Mesodermal cell (in vitro differentiated cells): ENCODE data around the gene IQSEC2.

Experiments used
- H3K27ac ChIP-seq: 2 replicates; pipeline ENCODE4 v1.7.0; 2013; ENCODE audit warnings: mild to moderate bottlenecking, low read depth, low read length, moderate library complexity; ENCODE audit not compliant: severe bottlenecking
- H3K36me3 ChIP-seq: 2 replicates; pipeline ENCODE4 v1.7.1; 2013; ENCODE audit warnings: mild to moderate bottlenecking, low read length, moderate library complexity; ENCODE audit not compliant: control insufficient read depth, insufficient read depth
- H3K4me1 ChIP-seq: one replicate; pipeline ENCODE4 v1.7.1; 2013; ENCODE audit warnings: mild to moderate bottlenecking, low read length; ENCODE audit not compliant: insufficient read depth, control insufficient read depth, poor library complexity, severe bottlenecking
- H3K4me3 ChIP-seq: 2 replicates; pipeline ENCODE4 v1.7.0; 2013; ENCODE audit warnings: low read length, control low read depth, mild to moderate bottlenecking; ENCODE audit not compliant: insufficient read depth, poor library complexity, severe bottlenecking; ENCODE audit errors: extremely low read depth
- H3K9me3 ChIP-seq: 2 replicates; pipeline ENCODE4 v1.7.1; 2013; ENCODE audit warnings: mild to moderate bottlenecking, low read length, moderate library complexity; ENCODE audit not compliant: control insufficient read depth
- WGBS, 2 experiments: methylation state at CpG; one replicate each; pipeline ENCODE4 v1.1.5; 2013; ENCODE audit warnings: missing lambda C conversion rate in 2 of 2; ENCODE audit not compliant: insufficient coverage in 2 of 2; 5-methylcytosine and 5-hydroxymethylcytosine counted together

The IQSEC2 gene

GRCh38 chrX:53303195-53303594 is 21.8 kb upstream of the IQSEC2 start:
- no peaks in the 10 kb centered on the region for H3K4me1 ChIP-seq
- no peaks in the 10 kb centered on the region for H3K9me3 ChIP-seq
- no peak overlapping the region for H3K4me3 ChIP-seq
- H3K27ac ChIP-seq: no peak overlapping the region
- H3K36me3 ChIP-seq: no peaks in the 10 kb centered on the region
- WGBS, 2 experiments: 100% methylated on average over 1 of the region's 5 CpGs; no CpG with 5 or more reads in 1 of the 2 experiments

- no peak overlapping the region for H3K4me3 ChIP-seq
These were observed 18.8 kb upstream of the IQSEC2 start for GRCh38 chrX:53300157-53300556.

DNA sequence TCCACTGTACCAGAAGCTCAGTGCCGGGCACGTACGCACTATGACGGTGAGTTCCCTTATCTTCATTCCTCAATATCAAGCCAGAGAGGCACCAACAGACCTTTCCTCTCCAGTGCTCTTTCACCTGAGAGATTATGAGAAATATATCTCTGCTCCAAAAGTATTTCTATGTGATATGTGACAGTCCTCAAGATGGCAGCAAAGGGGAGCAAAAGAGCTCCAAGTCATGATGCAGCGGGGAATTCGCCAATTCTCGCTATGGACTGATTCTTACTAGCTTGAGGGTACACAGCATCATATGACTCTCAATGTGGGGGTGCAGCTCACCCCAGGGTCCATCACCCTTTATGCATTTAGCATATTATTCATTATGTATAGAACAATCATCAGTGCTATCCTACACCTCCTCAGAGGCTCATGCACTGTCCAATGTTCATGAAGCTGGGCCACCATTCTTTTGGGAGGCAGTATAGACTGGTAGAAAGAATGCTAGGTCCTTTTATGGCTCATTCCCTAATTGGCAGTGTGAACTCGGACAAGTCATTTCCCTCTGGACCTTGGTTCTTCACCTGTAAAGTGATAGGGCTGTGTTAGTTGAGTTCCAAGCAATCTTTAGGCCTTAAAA is 12.8 kb upstream of the IQSEC2 start:
- Histone ChIP-seq H3K36me3 (no peaks in the 10 kb centered on the region), H3K4me3 (no peak overlapping the region), H3K4me1 (no peaks in the 10 kb centered on the region), H3K9me3 (no peaks in the 10 kb centered on the region), H3K27ac (no peak overlapping the region)
- no CpG with 5 or more reads among the region's 8 CpGs for WGBS, 2 experiments

More at GRCh38 chrX:53300157-53300556, 18.8 kb upstream of the IQSEC2 start:
- WGBS, 2 experiments: 94% methylated on average over 2 of the region's 3 CpGs; no CpG with 5 or more reads in 1 of the 2 experiments
- Histone ChIP-seq H3K4me1 (no peaks in the 10 kb centered on the region), H3K9me3 (no peaks in the 10 kb centered on the region), H3K36me3 (no peaks in the 10 kb centered on the region), H3K27ac (no peak overlapping the region)

GRCh38 chrX:53291596-53291995 is 10.2 kb upstream of the IQSEC2 start:
- H3K4me3 ChIP-seq: no peak overlapping the region
- H3K9me3 ChIP-seq: no peaks in the 10 kb centered on the region
- peaks cover 7% of the 10 kb centered on the region for H3K4me1 ChIP-seq
- no peaks in the 10 kb centered on the region for H3K36me3 ChIP-seq
- no peak overlapping the region for H3K27ac ChIP-seq
- 60% methylated on average over 1 of the region's 3 CpGs; no CpG with 5 or more reads in 1 of the 2 experiments for WGBS, 2 experiments

- Histone ChIP-seq H3K9me3 (no peaks in the 10 kb centered on the region), H3K27ac (no peak overlapping the region), H3K4me3 (no peak overlapping the region), H3K4me1 (peaks cover 9% of the 10 kb centered on the region), H3K36me3 (no peaks in the 10 kb centered on the region)
- 87 to 95% methylated on average over 3 to 4 of the region's 7 CpGs for WGBS, 2 experiments
These were observed 9.2 kb upstream of the IQSEC2 start for GRCh38 chrX:53290441-53291041.

- H3K27ac ChIP-seq: peak overlapping the region; percentile 72
- no peak overlapping the region for H3K4me3 ChIP-seq
These were observed 6.8 kb upstream of the IQSEC2 start for GRCh38 chrX:53288189-53288588.

DNA sequence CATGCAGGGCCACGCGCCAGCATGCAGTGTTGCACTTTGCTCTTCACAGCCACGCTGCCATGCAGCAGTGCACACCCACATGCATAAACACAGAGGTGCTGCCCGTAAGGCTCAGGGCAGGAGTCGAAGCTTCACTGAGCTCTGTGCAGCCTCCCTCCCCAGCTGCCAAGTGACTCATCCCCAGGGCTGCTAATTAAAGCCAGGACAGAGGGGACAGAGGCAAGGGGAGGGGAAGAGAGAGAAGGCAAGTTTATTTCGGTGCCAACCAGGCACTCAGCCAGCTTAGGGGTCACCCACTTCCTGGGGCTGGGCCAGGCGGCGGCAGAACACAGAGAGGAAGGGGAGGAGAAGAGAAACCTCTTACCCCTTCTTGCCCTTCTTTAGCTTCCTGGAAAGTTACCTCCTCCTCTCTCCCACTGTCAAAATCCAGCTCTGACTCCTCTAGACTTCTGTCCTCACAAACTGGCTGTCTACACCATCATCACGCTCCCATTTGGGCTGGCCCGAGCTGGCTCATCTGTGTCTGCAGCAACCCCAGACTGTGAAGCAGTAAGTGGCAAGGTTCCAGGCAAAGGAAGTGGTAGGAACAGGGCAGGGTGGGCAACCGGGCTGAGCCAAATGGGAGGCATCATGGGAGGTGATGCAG is 6.2 kb upstream of the IQSEC2 start:
- Histone ChIP-seq H3K4me3 (no peak overlapping the region), H3K4me1 (peaks cover 14% of the 10 kb centered on the region), H3K27ac (peak overlapping the region; percentile 72), H3K9me3 (no peaks in the 10 kb centered on the region), H3K36me3 (no peaks in the 10 kb centered on the region)
- 50 to 85% methylated on average over 2 to 4 of the region's 11 CpGs for WGBS, 2 experiments

More at GRCh38 chrX:53288189-53288588, 6.8 kb upstream of the IQSEC2 start:
- 20% methylated on average over 1 of the region's 8 CpGs; no CpG with 5 or more reads in 1 of the 2 experiments for WGBS, 2 experiments
- peaks cover 14% of the 10 kb centered on the region for H3K4me1 ChIP-seq
- no peaks in the 10 kb centered on the region for H3K36me3 ChIP-seq
- no peaks in the 10 kb centered on the region for H3K9me3 ChIP-seq

GRCh38 chrX:53286171-53286570 is 4.8 kb upstream of the IQSEC2 start:
- H3K36me3 ChIP-seq: no peaks in the 10 kb centered on the region
- H3K27ac ChIP-seq: no peak overlapping the region
- 80% methylated on average over 2 of the region's 3 CpGs; no CpG with 5 or more reads in 1 of the 2 experiments for WGBS, 2 experiments
- no peaks in the 10 kb centered on the region for H3K9me3 ChIP-seq
- H3K4me1 ChIP-seq: peaks cover 17% of the 10 kb centered on the region
- no peak overlapping the region for H3K4me3 ChIP-seq

GRCh38 chrX:53285591-53285990 is 4.2 kb upstream of the IQSEC2 start:
- no peak overlapping the region for H3K4me3 ChIP-seq
- no peaks in the 10 kb centered on the region for H3K36me3 ChIP-seq
- H3K27ac ChIP-seq: no peak overlapping the region
- WGBS, 2 experiments: 100% methylated on average over 1 of the region's 3 CpGs; no CpG with 5 or more reads in 1 of the 2 experiments
- no peaks in the 10 kb centered on the region for H3K9me3 ChIP-seq
- H3K4me1 ChIP-seq: peaks cover 17% of the 10 kb centered on the region

DNA sequence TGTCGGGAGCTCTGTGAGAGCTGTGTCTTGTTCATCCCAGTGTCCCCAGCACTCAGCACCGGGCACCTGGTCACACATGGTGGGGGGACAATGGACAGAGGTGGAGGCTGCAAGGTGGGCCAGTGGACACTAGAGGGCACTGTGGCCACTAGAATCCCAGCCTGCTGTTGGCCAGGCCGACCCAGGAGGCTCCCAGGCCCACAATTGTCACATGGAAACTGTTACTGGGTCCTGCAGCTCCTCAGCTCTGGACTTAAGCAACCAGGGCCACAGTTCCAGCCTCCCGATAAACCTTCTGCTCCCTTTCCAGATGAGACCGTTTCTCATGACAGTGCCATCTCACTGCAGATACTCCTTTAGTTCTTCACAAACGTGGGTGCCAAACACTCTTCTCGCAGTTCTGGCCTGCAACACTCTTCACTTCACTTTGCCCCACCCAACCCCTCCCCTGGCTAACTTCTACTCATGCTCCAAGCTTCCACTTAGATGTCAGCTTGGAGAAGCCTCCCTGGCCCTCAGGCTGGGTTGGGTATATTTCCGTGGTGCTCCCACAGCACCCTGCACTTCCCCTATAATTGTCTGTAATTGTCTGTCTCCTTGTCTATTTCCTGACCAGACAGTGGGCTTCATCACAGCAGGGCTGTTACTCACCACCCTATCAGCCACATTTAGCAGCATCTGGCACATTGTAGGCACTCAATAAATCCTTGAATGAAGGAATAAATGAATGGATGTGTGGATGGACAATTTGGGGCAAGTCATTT is 3.5 kb upstream of the IQSEC2 start:
- no peak overlapping the region for H3K27ac ChIP-seq
- no peak overlapping the region for H3K4me3 ChIP-seq
- no peaks in the 10 kb centered on the region for H3K9me3 ChIP-seq
- H3K4me1 ChIP-seq: peaks cover 17% of the 10 kb centered on the region
- 41 to 75% methylated on average over 2 to 7 of the region's 8 CpGs for WGBS, 2 experiments
- no peaks in the 10 kb centered on the region for H3K36me3 ChIP-seq
